SKM-1 (cell line): Measurements from ENCODE around the gene ALDH1L2.

Source experiments
- DNase-seq: peaks from one replicate; lab custom pipeline; 2025; ENCODE audit not compliant: unreplicated experiment; lab: John Stamatoyannopoulos, UW

ALDH1L2 gene

DNA sequence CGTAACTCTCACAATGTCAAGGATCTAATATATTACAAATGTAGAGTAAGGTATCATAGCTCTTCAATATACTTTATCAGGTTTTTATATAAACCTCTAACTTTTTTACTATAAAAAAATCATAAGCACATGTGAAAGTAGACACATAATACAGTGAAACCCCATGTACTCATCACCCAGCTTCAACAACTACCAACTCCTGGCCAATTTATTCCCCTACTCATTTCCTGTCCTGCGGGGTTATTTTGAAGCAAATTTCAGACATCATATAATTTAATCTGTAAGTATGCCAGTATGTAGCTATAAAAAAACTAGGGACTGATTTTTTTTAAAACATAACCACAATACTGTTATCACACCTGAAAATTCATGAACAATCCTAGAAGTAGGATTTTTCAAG lies 50.4 kb downstream of the ALDH1L2 start:
- no peak for DNase-seq

DNA sequence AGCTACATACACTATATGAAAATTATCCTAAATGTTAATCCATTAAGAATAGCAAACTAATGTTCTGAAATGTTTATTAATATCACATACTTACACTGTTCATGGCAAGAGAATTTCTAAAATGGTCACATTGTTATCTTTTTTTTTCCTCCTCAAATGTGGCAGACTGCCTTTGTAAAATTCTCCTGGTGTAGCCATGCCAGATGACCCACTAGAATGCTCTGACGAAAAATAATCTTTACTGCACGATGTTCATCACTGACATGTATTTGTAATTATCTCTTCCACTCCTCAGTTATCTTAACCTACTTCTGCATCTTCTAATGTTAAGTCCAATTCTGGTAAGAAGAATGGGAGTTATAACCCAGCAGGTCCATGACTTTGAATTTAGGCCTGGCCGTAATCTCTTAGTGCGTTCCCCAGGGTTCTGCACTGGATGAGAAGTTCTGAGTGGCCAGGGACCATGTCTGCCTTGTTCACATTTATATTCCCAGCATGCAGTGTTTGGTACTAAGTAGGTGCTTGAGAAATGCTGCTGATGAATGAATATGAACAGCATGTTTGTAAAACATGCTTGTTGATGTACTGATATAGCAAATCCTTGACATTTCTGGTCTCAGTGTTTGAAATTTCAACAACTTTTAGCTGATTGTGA lies 51.4 kb downstream of the ALDH1L2 start:
- DNase-seq = no peak

- no peak for DNase-seq
Measured at GRCh38 chr12:105030820-105031807, 53.1 kb downstream of the ALDH1L2 start.

- no peak for DNase-seq
Measured at GRCh38 chr12:105026411-105026810, 57.8 kb downstream of the ALDH1L2 start.

DNA sequence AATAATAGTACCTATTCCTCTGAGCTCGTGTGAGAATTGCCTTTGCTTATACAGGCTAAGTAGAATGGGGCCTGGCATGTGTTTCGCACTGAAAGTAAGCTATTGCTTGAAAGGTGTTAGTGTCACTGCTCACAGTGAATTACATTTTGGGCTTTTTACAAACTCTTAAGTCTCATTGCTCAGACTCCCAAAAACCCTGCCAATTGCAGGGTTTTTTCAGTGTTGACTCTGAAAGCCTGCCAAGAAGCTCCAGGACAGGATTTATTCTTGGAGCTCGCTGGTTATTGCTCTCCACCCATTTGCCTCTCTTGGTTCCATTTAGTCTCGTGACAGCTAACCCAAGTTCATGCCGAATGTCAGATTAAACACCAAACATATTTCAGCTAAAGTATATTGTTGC lies 58.4 kb downstream of the ALDH1L2 start:
- no peak for DNase-seq

- no peak for DNase-seq
Measured at GRCh38 chr12:105024928-105025327, 59.3 kb downstream of the ALDH1L2 start.

DNA sequence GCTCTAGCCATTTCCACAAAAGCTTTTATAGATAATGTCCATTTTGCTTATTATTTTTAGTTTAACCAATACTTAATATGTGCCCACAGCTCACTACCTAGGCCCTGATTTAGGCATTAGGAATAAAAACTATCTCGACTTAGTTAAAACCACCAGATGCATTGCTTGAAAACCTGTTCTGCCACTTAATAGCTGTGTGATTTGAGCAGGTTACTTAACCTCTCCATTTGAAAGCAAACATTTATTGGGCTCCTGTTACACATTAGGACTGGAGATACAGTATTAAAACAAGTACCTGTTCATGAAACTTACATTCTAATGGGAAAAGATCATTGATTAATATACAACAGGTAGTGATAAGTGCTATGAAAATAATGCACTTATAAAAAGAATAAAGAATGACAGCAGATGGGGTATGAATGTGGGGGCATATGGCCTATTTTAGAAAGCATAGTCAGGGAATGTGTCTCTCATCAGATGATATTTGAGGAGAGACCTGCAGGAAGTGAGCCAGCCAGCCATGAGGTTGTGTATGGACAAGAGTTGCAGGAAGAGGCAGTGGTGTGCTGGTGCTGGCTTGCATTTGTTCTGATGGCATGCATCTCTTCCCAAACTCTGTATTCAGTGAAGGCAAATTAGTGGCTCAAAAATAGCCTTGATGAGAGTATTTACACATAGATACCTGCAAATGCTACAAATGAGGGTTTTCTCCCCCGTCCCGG lies 63.9 kb downstream of the ALDH1L2 start:
- DNase-seq = no peak

- DNase-seq = no peak
Measured at GRCh38 chr12:105018776-105019175, 65.5 kb downstream of the ALDH1L2 start.

GRCh38 chr12:105018012-105018411 lies 66.2 kb downstream of the ALDH1L2 start:
- no peak for DNase-seq

- DNase-seq = no peak
Measured at GRCh38 chr12:105015543-105015942, 68.7 kb downstream of the ALDH1L2 start.

DNA sequence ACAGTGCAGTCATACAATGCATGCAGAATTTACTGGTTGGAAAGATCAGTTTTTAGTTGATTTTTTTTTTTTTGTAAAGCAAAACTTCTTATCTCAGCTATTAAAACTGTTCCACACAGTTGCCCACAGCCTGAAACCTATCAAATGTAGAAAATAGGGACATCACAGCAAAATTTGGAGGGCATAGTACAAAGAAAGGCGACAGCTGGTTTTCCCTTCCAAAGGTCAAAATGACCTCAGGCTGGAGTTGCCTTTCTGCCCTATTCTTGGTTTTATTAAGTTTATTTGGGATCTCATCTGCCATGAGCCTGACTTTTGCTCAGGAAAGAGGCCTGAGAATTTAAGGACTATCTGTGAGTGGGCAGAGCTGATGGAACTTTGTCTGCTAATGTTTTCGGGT lies 69.7 kb downstream of the ALDH1L2 start:
- DNase-seq = no peak

DNA sequence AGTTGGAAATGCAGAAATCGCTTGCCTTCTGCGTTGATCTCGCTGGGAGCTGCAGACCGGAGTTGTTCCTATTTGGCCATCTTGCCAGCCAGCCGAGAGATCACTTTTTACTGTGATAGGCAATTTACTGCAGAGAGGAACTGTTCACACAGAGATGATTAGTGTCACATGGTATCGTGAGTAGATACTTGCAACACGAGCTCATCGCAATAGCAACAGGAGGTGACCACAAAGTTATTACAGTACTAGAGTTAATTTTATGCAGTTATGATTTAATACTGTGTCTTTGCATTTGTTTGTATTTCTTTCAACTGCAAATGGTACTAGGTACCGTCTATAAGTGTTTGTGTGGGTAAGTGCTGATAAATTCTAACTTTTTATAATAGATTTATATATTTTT lies 70.4 kb downstream of the ALDH1L2 start:
- no peak for DNase-seq

DNA sequence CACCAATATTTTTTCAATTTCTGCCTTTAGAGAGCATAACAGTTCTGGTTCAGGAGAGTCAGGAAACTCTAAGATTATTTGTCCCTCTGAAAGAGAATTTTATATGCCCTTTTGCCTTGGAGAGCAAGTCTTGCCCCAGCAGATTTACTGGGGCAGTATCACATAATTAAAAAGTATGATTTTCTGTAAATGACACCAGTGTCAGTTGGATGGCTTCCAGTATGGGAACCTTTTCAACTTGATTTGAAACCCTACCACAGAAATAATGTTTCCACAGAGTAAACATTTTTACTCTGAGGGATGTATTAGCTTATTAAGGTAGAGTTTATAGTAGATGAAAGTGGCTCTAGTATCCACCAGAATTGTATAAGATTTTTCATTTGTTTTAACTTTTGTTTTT lies 82.8 kb downstream of the ALDH1L2 start:
- no peak for DNase-seq

DNA sequence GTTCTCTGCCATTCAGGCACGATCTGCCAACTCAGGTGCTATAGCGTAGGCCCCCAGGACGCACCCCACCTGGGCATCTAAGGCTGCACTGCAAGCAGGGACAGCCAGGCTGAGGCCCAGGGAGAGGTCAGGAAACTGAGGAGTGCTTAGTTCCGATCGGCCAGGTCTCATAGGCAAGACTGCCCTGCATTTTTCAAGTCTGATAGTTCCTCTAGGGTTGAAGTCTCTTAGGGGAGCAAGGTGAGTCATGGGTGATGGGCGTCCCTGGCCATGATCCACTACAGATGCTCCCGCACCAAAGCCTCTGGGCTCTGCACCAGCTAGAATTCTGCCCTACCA lies 84.9 kb downstream of the ALDH1L2 start:
- no peak for DNase-seq

DNA sequence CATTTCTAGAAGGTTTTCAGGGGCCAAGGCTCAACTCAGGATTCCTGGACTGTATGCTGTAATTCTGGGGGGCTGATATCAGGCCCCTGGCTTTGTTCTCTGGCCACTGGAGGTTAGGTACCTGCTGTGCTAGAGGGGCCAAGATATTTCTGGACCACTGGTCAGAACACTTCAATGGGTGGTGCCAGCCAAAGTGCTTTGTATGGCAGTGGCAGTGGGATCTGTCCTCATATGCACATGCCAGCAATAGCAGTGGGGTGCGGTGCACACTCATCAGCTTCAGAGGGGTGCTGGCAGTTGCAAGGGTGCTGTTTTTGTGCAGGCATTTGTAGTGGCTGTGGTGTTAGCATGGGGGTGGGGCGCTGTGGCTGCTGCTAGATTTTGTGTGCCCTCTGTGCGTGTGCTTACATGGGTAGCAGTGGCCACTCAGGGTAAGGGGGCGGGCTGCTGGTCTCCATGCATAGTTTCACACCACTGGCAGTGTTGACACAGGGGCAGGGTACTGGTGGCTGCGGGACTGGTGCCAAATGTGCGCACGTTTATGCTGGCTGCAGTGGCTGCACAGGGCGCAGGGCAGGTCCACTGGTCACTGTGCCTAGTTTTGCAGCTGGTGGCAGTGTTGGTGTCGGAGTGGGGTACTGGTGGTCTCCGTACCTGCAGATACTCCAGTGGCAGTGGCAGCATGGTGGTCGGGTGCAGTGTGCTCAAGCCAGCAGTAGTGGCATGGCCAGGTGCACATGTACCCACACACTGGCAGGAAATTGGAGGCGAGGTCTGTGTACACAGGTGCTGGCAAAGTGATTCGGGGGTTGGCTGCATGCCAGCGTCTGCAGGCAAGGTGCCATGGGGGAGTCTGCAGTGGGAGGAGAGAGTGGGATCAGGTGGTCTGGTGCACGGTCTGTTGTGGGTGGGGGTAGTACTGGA lies 85.6 kb downstream of the ALDH1L2 start:
- DNase-seq = no peak

DNA sequence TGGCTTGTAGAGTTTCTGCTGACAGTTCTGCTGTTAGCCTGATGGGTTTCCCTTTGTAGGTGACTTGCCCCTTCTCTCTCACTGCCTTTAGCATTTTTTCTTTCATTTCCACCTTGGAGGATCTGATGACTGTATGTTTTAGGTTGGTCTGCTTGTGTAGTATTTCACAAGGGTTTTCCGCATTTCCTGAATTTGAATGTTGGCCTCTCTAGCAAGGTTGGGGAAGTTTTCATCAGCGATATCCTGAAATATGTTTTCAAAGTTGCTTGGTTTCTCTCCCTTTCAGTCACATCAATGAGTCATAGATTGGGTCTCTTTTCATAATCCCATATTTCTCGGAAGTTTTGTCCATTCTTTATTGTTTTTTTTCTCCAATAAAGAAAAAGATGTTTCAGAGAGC lies 86.7 kb downstream of the ALDH1L2 start:
- DNase-seq = no peak

GRCh38 chr12:104994336-104994735 lies 89.9 kb downstream of the ALDH1L2 start:
- no peak for DNase-seq

GRCh38 chr12:104991565-104992128 lies 92.6 kb downstream of the ALDH1L2 start:
- DNase-seq = no peak

DNA sequence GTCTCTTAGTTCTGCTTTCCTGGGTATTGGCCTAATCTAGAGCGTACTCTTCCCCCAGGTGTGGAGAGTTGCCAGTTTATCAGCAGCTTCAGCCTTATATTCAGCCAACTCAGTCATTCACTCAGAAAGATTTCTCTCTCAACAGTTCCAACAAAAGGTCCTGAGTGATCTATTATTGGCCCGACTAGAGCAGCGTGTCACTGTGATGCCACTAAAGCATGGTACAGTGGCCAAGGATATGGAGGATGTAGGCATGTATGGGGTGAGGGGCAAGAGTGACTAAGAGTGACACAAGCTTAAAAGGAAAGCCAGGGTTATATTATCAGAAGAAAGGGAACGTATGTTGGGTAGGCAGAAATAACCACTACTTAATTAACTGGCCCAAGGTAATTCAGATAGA lies 93.3 kb downstream of the ALDH1L2 start:
- DNase-seq = no peak
